ENCODE results near the gene TNIK. TPM values are rescaled to one million over a fixed set of nuclear protein-coding genes. Genes with fewer than 3 reads are reported as not detected.

TNIK gene
- polyA plus RNA-seq, 1 of the 3 experiments (the other 2 are of a cell fraction): 19.4 TPM

- TF ChIP-seq SIN3A (IDR thresholded peaks at IDR 0.05; ENCODE audit: borderline replicate concordance, low read depth, low read length) (no peak), CHD2 (IDR thresholded peaks at IDR 0.05; ENCODE audit: low read length, partially characterized antibody) (no peak)
These were observed 46.6 kb upstream of the TNIK start (continued) for GRCh38 chr3:171506743-171507319.

- no peak overlapping the region for H2AFZ ChIP-seq (ENCODE audit: low read depth)
- DNase-seq: no peak
- TF ChIP-seq TAF1 (IDR thresholded peaks at IDR 0.05; ENCODE audit: borderline replicate concordance, low read depth, low read length) (no peak), MEF2A (IDR thresholded peaks at IDR 0.05; ENCODE audit: borderline replicate concordance, low read depth) (no peak), POLR2AphosphoS5 (IDR thresholded peaks at IDR 0.05; ENCODE audit: low read depth, low read length) (no peak), GATA2 (CRISPR knock-in tag; IDR thresholded peaks at IDR 0.05) (no peak), ELF1 (IDR thresholded peaks at IDR 0.05) (no peak)
- TF ChIP-seq, protein P1, sequence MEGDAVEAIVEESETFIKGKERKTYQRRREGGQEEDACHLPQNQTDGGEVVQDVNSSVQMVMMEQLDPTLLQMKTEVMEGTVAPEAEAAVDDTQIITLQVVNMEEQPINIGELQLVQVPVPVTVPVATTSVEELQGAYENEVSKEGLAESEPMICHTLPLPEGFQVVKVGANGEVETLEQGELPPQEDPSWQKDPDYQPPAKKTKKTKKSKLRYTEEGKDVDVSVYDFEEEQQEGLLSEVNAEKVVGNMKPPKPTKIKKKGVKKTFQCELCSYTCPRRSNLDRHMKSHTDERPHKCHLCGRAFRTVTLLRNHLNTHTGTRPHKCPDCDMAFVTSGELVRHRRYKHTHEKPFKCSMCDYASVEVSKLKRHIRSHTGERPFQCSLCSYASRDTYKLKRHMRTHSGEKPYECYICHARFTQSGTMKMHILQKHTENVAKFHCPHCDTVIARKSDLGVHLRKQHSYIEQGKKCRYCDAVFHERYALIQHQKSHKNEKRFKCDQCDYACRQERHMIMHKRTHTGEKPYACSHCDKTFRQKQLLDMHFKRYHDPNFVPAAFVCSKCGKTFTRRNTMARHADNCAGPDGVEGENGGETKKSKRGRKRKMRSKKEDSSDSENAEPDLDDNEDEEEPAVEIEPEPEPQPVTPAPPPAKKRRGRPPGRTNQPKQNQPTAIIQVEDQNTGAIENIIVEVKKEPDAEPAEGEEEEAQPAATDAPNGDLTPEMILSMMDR (IDR thresholded peaks at IDR 0.05): no peak
- POLR2A ChIA-PET: no interaction called here
- no peak overlapping the region for H3K4me2 ChIP-seq
- no peaks in the 10 kb centered on the region for H4K20me1 ChIP-seq (ENCODE audit: insufficient read depth)
- no peak overlapping the region for H3K27ac ChIP-seq (ENCODE audit: low read depth in 2 of 2, low read length in 1 of 2)
- 88% methylated on average over 2 of the region's 2 CpGs for WGBS (ENCODE audit: low lambda C conversion rate)
- H3K9me2 ChIP-seq: no peaks in the 10 kb centered on the region
- H3K79me2 ChIP-seq (ENCODE audit: insufficient read depth): no peaks in the 10 kb centered on the region
- H3K9me3 ChIP-seq: no peaks in the 10 kb centered on the region
- no peaks in the 10 kb centered on the region for H3K36me3 ChIP-seq (replicated peaks in 1 of 2; ENCODE audit: control insufficient read depth in 1 of 2, insufficient read depth in 2 of 2, low read length in 1 of 2)
- H3K4me3 ChIP-seq (ENCODE audit: low read depth in 2 of 2, low read length in 1 of 2): no peak overlapping the region
- H3K4me1 ChIP-seq (ENCODE audit: control insufficient read depth in 1 of 2, insufficient read depth in 2 of 2, low read depth in 1 of 2, low read length in 1 of 2): no peaks in the 10 kb centered on the region
- CTCF ChIA-PET: no interaction called here
- H3K9ac ChIP-seq: no peak overlapping the region
- no peaks in the 10 kb centered on the region for H3K27me3 ChIP-seq (ENCODE audit: insufficient read depth)
- H3F3A ChIP-seq (replicated peaks; ENCODE audit: insufficient read depth): no peaks in the 10 kb centered on the region
These were observed 45.7 kb upstream of the TNIK start for GRCh38 chr3:171505822-171506333.

- CTCF ChIA-PET: no interaction called here
- H3K9ac ChIP-seq: no peak overlapping the region
- no peaks in the 10 kb centered on the region for H3K27me3 ChIP-seq (ENCODE audit: insufficient read depth)
- H3K4me1 ChIP-seq (ENCODE audit: control insufficient read depth in 1 of 2, insufficient read depth in 2 of 2, low read depth in 1 of 2, low read length in 1 of 2): no peaks in the 10 kb centered on the region
- no peaks in the 10 kb centered on the region for H4K20me1 ChIP-seq (ENCODE audit: insufficient read depth)
- H3K36me3 ChIP-seq (replicated peaks in 1 of 2; ENCODE audit: control insufficient read depth in 1 of 2, insufficient read depth in 2 of 2, low read length in 1 of 2): no peaks in the 10 kb centered on the region
- no peak overlapping the region for H3K4me3 ChIP-seq (ENCODE audit: low read depth in 2 of 2, low read length in 1 of 2)
- H3F3A ChIP-seq (replicated peaks; ENCODE audit: insufficient read depth): no peaks in the 10 kb centered on the region
- H3K9me2 ChIP-seq: no peaks in the 10 kb centered on the region
- no peak for DNase-seq
- no peak overlapping the region for H2AFZ ChIP-seq (ENCODE audit: low read depth)
- H3K79me2 ChIP-seq (ENCODE audit: insufficient read depth): no peaks in the 10 kb centered on the region
- no peak overlapping the region for H3K4me2 ChIP-seq
- no peaks in the 10 kb centered on the region for H3K9me3 ChIP-seq
- WGBS (ENCODE audit: low lambda C conversion rate): 100% methylated on average over 2 of the region's 2 CpGs
- no peak overlapping the region for H3K27ac ChIP-seq (ENCODE audit: low read depth in 2 of 2, low read length in 1 of 2)
- POLR2A ChIA-PET: no interaction called here
- TF ChIP-seq GATA2 (CRISPR knock-in tag; IDR thresholded peaks at IDR 0.05) (no peak), GABPA (IDR thresholded peaks at IDR 0.05; ENCODE audit: low read depth) (no peak), TCF12 (IDR thresholded peaks at IDR 0.05) (no peak), SMC3 (IDR thresholded peaks at IDR 0.05; ENCODE audit: low read depth, low read length) (no peak), FOSL2 (IDR thresholded peaks at IDR 0.05; ENCODE audit: borderline replicate concordance, low read depth) (no peak), JUND (IDR thresholded peaks at IDR 0.05) (no peak), EZH2phosphoT487 (IDR thresholded peaks at IDR 0.05; ENCODE audit: borderline replicate concordance, low read depth) (no peak), CHD2 (IDR thresholded peaks at IDR 0.05; ENCODE audit: low read length, partially characterized antibody) (no peak), TAF1 (IDR thresholded peaks at IDR 0.05; ENCODE audit: borderline replicate concordance, low read depth, low read length) (no peak), MXI1 (IDR thresholded peaks at IDR 0.05; ENCODE audit: low read depth, low read length) (no peak), RFX5 (IDR thresholded peaks at IDR 0.05; ENCODE audit: low read length) (no peak), ELF1 (IDR thresholded peaks at IDR 0.05) (no peak), RAD21 (IDR thresholded peaks at IDR 0.05; ENCODE audit: low read length) (no peak), PBX3 (IDR thresholded peaks at IDR 0.05) (no peak)
- TF ChIP-seq, protein P2, sequence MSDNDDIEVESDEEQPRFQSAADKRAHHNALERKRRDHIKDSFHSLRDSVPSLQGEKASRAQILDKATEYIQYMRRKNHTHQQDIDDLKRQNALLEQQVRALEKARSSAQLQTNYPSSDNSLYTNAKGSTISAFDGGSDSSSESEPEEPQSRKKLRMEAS (IDR thresholded peaks at IDR 0.05; ENCODE audit: low read depth): no peak
- TF ChIP-seq, protein P3, sequence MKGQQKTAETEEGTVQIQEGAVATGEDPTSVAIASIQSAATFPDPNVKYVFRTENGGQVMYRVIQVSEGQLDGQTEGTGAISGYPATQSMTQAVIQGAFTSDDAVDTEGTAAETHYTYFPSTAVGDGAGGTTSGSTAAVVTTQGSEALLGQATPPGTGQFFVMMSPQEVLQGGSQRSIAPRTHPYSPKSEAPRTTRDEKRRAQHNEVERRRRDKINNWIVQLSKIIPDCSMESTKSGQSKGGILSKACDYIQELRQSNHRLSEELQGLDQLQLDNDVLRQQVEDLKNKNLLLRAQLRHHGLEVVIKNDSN (IDR thresholded peaks at IDR 0.05; ENCODE audit: borderline replicate concordance, low read depth): no peak
- TF ChIP-seq, protein P1 (IDR thresholded peaks at IDR 0.05): no peak
These were observed 44.2 kb upstream of the TNIK start for GRCh38 chr3:171504376-171504775.
